BJ (cell line): ENCODE results near the gene SLC4A5. TPM values are rescaled to one million over a fixed set of nuclear protein-coding genes. Genes with fewer than 3 reads are reported as not detected.

Source experiments
- CTCF ChIA-PET: fragments of 350-600 bp; formaldehyde crosslinking; extraction: SDS; loops from one replicate; lab custom pipeline; 2021; ENCODE audit warnings: antibody characterized with exemption, inconsistent platforms; lab: Yijun Ruan, JAX
- POLR2A ChIA-PET: fragments of 300-600 bp; sonication (Branson Sonifier 250); formaldehyde crosslinking; extraction: SDS; loops from one replicate; lab custom pipeline; 2021; ENCODE audit warnings: antibody characterized with exemption; lab: Charles Lee
- DNase-seq: peaks from one replicate; pipeline ENCODE4 v3.0.0-alpha.2; 2011; ENCODE audit warnings: low read depth
- H3K27me3 ChIP-seq: 2 replicates; pipeline ENCODE4 v1.6.0; 2011; ENCODE audit warnings: low read length; ENCODE audit not compliant: control insufficient read depth, insufficient read depth
- H3K36me3 ChIP-seq: 2 replicates; pipeline ENCODE4 v1.5.1; 2011; ENCODE audit warnings: low read length; ENCODE audit not compliant: control insufficient read depth, insufficient read depth
- H3K4me3 ChIP-seq: 2 replicates; pipeline ENCODE4 v1.5.1; 2011; ENCODE audit warnings: low read depth, mild to moderate bottlenecking, control low read depth, low read length
- polyA plus RNA-seq: library from polyadenylated mRNA; depleted of rRNA; stranded (reverse); fragments of >200 nt; gene quantifications from 2 replicates; pipeline ENCODE4 v1.2.3, GENCODE V29; 2011
- TF ChIP-seq, protein P1 (sequence below): IDR thresholded peaks from 2 replicates; pipeline ENCODE4 v1.5.1; 2011; ENCODE audit warnings: low read depth, mild to moderate bottlenecking, control low read depth, inconsistent platforms, low read length, moderate library complexity; ENCODE audit not compliant: insufficient read depth

Gene SLC4A5
- polyA plus RNA-seq, 1 experiment = 0.07 TPM

DNA sequence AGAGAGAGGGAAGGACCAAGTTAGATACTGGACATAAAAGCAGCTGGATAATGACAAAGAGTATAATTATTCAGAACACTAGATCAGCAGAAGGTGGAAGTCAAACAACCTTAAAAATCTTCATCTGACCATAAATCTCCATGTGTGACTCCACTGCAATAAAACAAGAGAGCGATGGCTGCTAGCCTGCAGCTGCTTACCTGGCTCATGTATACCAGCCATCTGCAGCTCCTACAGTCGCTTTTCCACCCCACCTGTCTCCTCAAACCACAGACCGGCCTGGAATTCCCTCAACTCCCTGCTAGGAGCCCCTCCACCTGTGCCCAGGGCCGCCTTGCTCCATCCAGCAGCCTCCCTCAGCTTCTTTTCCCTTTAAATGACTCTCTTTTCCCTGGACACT lies 64.5 kb downstream of the SLC4A5 start:
- TF ChIP-seq, protein P1, sequence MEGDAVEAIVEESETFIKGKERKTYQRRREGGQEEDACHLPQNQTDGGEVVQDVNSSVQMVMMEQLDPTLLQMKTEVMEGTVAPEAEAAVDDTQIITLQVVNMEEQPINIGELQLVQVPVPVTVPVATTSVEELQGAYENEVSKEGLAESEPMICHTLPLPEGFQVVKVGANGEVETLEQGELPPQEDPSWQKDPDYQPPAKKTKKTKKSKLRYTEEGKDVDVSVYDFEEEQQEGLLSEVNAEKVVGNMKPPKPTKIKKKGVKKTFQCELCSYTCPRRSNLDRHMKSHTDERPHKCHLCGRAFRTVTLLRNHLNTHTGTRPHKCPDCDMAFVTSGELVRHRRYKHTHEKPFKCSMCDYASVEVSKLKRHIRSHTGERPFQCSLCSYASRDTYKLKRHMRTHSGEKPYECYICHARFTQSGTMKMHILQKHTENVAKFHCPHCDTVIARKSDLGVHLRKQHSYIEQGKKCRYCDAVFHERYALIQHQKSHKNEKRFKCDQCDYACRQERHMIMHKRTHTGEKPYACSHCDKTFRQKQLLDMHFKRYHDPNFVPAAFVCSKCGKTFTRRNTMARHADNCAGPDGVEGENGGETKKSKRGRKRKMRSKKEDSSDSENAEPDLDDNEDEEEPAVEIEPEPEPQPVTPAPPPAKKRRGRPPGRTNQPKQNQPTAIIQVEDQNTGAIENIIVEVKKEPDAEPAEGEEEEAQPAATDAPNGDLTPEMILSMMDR = no peak
- ChIA-PET CTCF (interaction anchor here (0.5 to 1.5 kb wide), 4 partner anchors 11 to 113 kb away, joined by 3 to 4 read pairs (median 3); no protein-coding TSS in a partner anchor), POLR2A (no interaction called here)
- no peak for DNase-seq
- Histone ChIP-seq H3K36me3 (no peaks in the 10 kb centered on the region), H3K4me3 (no peak overlapping the region), H3K27me3 (no peaks in the 10 kb centered on the region; the same call in 1 of the 2 replicates)

DNA sequence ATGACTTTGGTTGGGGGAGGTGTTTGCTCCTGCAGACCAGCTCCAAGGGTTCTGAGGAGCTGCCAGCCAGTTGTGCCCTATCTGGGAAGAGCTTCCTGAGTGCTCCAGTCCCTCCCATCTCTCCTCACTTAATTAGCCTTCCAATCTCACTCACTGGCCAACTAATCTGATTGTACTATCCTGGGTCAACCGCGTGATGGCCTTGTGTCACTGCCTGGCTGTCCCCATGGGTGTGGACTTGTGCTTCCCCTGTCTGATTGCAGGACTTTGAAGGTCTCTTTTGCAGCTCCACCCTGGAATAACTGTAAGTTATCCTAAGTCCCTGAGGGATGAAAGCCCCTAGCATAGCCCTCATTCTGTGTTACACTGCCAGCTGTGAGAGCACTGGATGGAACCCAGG lies 65.0 kb downstream of the SLC4A5 start:
- no peak overlapping the region for H3K4me3 ChIP-seq
- CTCF ChIA-PET = interaction anchor here (0.6 to 1.5 kb wide), 5 partner anchors 10 to 632 kb away, joined by 3 to 4 read pairs (median 3); no protein-coding TSS in a partner anchor
- TF ChIP-seq, protein P1 = no peak
- no peak for DNase-seq
- POLR2A ChIA-PET = no interaction called here
- H3K36me3 ChIP-seq = no peaks in the 10 kb centered on the region
- H3K27me3 ChIP-seq = no peaks in the 10 kb centered on the region; the same call in 1 of the 2 replicates

DNA sequence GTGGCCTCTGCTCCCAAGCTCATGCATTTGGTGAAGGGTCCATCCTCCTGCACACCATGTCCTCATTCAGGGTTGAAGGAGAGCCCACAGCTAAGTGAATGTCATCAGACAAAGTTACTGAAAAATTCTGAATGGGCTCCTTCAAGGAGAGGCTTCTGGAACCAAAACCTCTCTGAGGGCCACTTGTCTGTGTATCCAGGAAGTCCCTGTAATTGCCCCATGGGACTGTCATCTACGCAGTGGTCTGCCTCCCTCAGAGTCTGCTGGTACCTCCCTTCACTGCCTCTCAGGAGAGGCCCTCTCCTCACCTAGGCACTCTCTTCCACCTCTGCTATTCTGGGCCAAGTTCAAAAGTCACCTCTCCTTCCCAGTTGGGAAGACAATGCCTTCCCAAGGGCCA lies 68.0 kb downstream of the SLC4A5 start:
- CTCF ChIA-PET = interaction anchor here (0.6 to 2.3 kb wide), 2 partner anchors 25 to 370 kb away, joined by 3 to 9 read pairs; no protein-coding TSS in a partner anchor
- no peaks in the 10 kb centered on the region for H3K36me3 ChIP-seq
- TF ChIP-seq, protein P1 = no peak
- DNase-seq = no peak
- H3K4me3 ChIP-seq = no peak overlapping the region
- no peaks in the 10 kb centered on the region; the same call in 1 of the 2 replicates for H3K27me3 ChIP-seq
- POLR2A ChIA-PET = no interaction called here

DNA sequence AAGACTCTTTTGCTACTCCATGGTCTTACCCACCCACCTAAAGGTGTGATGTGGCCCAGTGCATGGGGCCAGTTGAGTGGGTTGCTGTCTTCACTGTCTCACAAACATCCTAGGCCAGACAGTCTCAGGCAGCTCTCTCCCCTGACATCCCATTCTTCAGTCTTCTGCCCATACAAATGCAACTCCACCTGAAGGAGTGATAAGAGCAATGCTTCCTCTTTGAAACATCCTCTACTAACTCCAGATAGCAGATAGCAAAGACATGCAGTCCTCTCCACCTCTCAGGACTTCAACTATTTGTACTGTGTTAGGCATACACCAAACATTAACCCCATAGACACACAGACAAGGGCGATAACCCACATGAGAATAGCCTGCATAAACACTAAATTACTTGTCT lies 73.5 kb downstream of the SLC4A5 start:
- DNase-seq = no peak
- H3K36me3 ChIP-seq = no peaks in the 10 kb centered on the region
- POLR2A ChIA-PET = no interaction called here
- H3K27me3 ChIP-seq = peaks cover 2% of the 10 kb centered on the region; the same call in 1 of the 2 replicates
- CTCF ChIA-PET = interaction anchor here (0.6 kb wide), 1 partner anchor 20 kb away, joined by 3 read pairs; no protein-coding TSS in a partner anchor
- TF ChIP-seq, protein P1 = no peak
- H3K4me3 ChIP-seq = no peak overlapping the region

DNA sequence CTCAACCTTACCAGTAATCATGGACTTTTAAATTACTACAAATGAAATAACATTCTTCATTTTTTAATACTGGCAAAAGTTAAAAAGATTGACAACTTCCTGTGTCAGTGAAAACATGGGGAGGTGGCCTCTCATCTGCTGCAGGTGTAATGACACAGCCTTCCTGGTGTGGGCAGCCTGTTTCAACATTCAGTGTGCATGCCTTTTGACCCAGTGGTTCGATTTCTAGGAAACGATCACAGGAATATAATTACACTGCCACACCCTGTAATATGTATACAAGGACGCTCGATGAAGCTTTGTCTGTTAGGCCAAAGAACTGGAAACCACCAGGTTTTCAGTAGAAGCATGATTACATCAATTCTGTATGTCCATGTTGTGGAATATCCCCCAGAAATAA lies 76.1 kb downstream of the SLC4A5 start:
- TF ChIP-seq, protein P1 = no peak
- H3K36me3 ChIP-seq = no peaks in the 10 kb centered on the region
- H3K27me3 ChIP-seq = peaks cover 4% of the 10 kb centered on the region; the same call in 1 of the 2 replicates
- ChIA-PET CTCF (no interaction called here), POLR2A (no interaction called here)
- no peak for DNase-seq
- no peak overlapping the region for H3K4me3 ChIP-seq
